Measurements from ENCODE around the gene LDLRAD4.

LDLRAD4 gene

DNA sequence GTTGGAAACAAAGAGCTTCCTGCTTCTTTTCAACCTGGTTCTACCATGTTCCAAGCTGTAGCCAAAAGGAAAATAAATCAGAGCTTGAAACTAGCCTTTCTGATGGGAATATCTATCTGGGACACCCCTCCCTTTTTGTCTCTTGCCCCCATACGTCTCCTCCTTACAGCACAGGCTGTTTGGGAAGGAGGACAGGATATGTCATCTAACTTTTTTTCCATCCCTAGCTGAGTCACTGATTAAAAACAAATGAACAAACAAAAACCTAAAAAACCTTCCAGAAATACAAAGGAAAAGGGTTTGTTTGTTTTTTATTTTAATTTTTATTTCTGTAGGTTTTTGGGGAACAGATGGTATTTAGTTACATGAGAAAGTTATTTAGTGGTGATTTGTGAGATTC is 356.2 kb downstream of the LDLRAD4 start:
- TF ChIP-seq ARNTL (CRISPR knock-in tag; IDR thresholded peaks at IDR 0.05; ENCODE audit: borderline replicate concordance, low read depth) (no peak), ZNF8 (CRISPR knock-in tag; IDR thresholded peaks at IDR 0.05) (no peak), ZNF565 (CRISPR knock-in tag; conservative IDR thresholded peaks at IDR 0.05; ENCODE audit: low read depth) (no peak), PPARA (CRISPR knock-in tag; IDR thresholded peaks at IDR 0.05; ENCODE audit: borderline replicate concordance) (no peak), ZFP30 (CRISPR knock-in tag; IDR thresholded peaks at IDR 0.05) (no peak), ZFP3 (CRISPR knock-in tag; IDR thresholded peaks at IDR 0.05) (no peak), ZC3H10 (CRISPR knock-in tag; IDR thresholded peaks at IDR 0.05) (no peak), CSDC2 (CRISPR knock-in tag; IDR thresholded peaks at IDR 0.05) (no peak), BACH2 (CRISPR knock-in tag; IDR thresholded peaks at IDR 0.05; ENCODE audit: borderline replicate concordance) (no peak), OSR1 (CRISPR knock-in tag; IDR thresholded peaks at IDR 0.05) (no peak), GLIS3 (CRISPR knock-in tag; IDR thresholded peaks at IDR 0.05) (no peak), ISL1 (CRISPR knock-in tag; IDR thresholded peaks at IDR 0.05) (no peak)
- TF ChIP-seq, protein P1, sequence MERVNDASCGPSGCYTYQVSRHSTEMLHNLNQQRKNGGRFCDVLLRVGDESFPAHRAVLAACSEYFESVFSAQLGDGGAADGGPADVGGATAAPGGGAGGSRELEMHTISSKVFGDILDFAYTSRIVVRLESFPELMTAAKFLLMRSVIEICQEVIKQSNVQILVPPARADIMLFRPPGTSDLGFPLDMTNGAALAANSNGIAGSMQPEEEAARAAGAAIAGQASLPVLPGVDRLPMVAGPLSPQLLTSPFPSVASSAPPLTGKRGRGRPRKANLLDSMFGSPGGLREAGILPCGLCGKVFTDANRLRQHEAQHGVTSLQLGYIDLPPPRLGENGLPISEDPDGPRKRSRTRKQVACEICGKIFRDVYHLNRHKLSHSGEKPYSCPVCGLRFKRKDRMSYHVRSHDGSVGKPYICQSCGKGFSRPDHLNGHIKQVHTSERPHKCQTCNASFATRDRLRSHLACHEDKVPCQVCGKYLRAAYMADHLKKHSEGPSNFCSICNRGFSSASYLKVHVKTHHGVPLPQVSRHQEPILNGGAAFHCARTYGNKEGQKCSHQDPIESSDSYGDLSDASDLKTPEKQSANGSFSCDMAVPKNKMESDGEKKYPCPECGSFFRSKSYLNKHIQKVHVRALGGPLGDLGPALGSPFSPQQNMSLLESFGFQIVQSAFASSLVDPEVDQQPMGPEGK (CRISPR knock-in tag; IDR thresholded peaks at IDR 0.05; ENCODE audit: borderline replicate concordance) = no peak
- TF ChIP-seq, protein P2, sequence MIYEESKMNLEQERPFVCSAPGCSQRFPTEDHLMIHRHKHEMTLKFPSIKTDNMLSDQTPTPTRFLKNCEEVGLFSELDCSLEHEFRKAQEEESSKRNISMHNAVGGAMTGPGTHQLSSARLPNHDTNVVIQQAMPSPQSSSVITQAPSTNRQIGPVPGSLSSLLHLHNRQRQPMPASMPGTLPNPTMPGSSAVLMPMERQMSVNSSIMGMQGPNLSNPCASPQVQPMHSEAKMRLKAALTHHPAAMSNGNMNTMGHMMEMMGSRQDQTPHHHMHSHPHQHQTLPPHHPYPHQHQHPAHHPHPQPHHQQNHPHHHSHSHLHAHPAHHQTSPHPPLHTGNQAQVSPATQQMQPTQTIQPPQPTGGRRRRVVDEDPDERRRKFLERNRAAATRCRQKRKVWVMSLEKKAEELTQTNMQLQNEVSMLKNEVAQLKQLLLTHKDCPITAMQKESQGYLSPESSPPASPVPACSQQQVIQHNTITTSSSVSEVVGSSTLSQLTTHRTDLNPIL (CRISPR knock-in tag; IDR thresholded peaks at IDR 0.05; ENCODE audit: low read depth) = no peak
- TF ChIP-seq, protein P3, sequence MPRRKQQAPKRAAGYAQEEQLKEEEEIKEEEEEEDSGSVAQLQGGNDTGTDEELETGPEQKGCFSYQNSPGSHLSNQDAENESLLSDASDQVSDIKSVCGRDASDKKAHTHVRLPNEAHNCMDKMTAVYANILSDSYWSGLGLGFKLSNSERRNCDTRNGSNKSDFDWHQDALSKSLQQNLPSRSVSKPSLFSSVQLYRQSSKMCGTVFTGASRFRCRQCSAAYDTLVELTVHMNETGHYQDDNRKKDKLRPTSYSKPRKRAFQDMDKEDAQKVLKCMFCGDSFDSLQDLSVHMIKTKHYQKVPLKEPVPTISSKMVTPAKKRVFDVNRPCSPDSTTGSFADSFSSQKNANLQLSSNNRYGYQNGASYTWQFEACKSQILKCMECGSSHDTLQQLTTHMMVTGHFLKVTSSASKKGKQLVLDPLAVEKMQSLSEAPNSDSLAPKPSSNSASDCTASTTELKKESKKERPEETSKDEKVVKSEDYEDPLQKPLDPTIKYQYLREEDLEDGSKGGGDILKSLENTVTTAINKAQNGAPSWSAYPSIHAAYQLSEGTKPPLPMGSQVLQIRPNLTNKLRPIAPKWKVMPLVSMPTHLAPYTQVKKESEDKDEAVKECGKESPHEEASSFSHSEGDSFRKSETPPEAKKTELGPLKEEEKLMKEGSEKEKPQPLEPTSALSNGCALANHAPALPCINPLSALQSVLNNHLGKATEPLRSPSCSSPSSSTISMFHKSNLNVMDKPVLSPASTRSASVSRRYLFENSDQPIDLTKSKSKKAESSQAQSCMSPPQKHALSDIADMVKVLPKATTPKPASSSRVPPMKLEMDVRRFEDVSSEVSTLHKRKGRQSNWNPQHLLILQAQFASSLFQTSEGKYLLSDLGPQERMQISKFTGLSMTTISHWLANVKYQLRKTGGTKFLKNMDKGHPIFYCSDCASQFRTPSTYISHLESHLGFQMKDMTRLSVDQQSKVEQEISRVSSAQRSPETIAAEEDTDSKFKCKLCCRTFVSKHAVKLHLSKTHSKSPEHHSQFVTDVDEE (CRISPR knock-in tag; IDR thresholded peaks at IDR 0.05) = no peak
- TF ChIP-seq, protein P4, sequence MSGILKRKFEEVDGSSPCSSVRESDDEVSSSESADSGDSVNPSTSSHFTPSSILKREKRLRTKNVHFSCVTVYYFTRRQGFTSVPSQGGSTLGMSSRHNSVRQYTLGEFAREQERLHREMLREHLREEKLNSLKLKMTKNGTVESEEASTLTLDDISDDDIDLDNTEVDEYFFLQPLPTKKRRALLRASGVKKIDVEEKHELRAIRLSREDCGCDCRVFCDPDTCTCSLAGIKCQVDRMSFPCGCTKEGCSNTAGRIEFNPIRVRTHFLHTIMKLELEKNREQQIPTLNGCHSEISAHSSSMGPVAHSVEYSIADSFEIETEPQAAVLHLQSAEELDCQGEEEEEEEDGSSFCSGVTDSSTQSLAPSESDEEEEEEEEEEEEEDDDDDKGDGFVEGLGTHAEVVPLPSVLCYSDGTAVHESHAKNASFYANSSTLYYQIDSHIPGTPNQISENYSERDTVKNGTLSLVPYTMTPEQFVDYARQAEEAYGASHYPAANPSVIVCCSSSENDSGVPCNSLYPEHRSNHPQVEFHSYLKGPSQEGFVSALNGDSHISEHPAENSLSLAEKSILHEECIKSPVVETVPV (CRISPR knock-in tag; IDR thresholded peaks at IDR 0.05) = no peak
- no peak for ATAC-seq

DNA sequence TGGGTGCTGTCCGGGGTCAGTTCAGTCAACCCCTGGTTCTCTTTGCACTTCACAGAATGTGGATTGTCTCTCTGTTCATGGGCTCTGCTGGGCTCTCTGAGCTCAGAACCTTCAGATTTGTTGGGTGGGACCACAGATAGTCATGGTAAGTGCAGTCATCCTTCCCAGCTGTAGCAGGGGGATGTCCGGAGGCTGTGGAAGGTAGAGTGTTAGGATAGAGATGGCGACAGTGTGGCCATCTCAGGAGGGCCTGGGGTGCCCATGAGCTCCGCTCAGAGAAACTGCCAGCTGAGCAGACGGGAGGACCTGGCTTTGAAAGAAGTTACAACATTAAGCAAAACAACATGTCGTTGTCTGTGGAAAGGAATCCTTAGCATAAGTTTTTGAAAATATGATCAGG is 358.0 kb downstream of the LDLRAD4 start:
- ATAC-seq = no peak
- TF ChIP-seq, protein P2 (CRISPR knock-in tag; IDR thresholded peaks at IDR 0.05; ENCODE audit: low read depth) = no peak
- TF ChIP-seq, protein P4 (CRISPR knock-in tag; IDR thresholded peaks at IDR 0.05) = no peak
- TF ChIP-seq, protein P1 (CRISPR knock-in tag; IDR thresholded peaks at IDR 0.05; ENCODE audit: borderline replicate concordance) = no peak
- TF ChIP-seq TOX (CRISPR knock-in tag; IDR thresholded peaks at IDR 0.05; ENCODE audit: borderline replicate concordance) (no peak), ZFP3 (CRISPR knock-in tag; IDR thresholded peaks at IDR 0.05) (no peak), ZNF565 (CRISPR knock-in tag; conservative IDR thresholded peaks at IDR 0.05; ENCODE audit: low read depth) (no peak), SNAI2 (CRISPR knock-in tag; IDR thresholded peaks at IDR 0.05) (no peak), GLIS3 (CRISPR knock-in tag; IDR thresholded peaks at IDR 0.05) (no peak), ZFP30 (CRISPR knock-in tag; IDR thresholded peaks at IDR 0.05) (no peak)

Measured in SK-N-SH treated with all-trans-retinoic acid at 6 μM for 48 hours (cell line).